Gastrocnemius medialis (tissue), 4 donors: ENCODE results near the gene MRPL33.

Experiments
- POLR2A ChIP-seq, 2 donors: fragments of 450-650 bp; IDR thresholded peaks; one replicate each; pipeline ENCODE4 v1.6.1; 2017; ENCODE audit warnings: antibody characterized with exemption in 2 of 2, mild to moderate bottlenecking in 2 of 2, moderate library complexity in 2 of 2
- TF ChIP-seq, protein P1 (sequence below), 5 experiments: fragments of 450-650 bp in 3 of 5; fragments of 200-600 bp in 2 of 5; sonication (generic) in 2 of 5; IDR thresholded peaks in 4 of 5; conservative IDR thresholded peaks in 1 of 5; 1 replicate in 4 of 5; 2 replicates in 1 of 5; pipeline ENCODE4 v1.5.1; 2016 to 2019; ENCODE audit warnings: antibody characterized with exemption in 5 of 5, mild to moderate bottlenecking in 3 of 5, moderate library complexity in 3 of 5

DNA sequence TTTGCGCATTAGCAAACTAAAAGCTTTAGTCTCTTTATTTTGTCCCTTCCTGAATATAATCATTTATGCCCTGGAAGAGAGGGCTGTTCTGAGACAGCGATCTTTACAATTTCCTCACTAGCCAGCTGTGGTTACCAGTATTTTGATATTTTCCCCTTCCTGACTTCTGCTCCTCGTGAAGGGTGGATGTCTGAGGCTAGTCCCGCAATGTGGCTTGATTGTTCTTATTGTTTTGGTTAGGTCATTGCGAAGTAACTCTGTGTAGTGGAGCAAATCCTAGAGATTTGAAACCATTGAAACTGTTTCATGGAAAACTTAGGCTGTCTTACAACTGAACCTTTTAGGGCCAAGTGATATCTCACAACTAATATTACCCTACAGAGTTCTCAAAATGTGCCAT lies 2.4 kb downstream of the MRPL33 start:
- TF ChIP-seq, protein P1, sequence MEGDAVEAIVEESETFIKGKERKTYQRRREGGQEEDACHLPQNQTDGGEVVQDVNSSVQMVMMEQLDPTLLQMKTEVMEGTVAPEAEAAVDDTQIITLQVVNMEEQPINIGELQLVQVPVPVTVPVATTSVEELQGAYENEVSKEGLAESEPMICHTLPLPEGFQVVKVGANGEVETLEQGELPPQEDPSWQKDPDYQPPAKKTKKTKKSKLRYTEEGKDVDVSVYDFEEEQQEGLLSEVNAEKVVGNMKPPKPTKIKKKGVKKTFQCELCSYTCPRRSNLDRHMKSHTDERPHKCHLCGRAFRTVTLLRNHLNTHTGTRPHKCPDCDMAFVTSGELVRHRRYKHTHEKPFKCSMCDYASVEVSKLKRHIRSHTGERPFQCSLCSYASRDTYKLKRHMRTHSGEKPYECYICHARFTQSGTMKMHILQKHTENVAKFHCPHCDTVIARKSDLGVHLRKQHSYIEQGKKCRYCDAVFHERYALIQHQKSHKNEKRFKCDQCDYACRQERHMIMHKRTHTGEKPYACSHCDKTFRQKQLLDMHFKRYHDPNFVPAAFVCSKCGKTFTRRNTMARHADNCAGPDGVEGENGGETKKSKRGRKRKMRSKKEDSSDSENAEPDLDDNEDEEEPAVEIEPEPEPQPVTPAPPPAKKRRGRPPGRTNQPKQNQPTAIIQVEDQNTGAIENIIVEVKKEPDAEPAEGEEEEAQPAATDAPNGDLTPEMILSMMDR (IDR thresholded peaks at IDR 0.05 in 4 of 5, conservative IDR thresholded peaks at IDR 0.05 in 1 of 5), result no peak
- TF ChIP-seq POLR2A (IDR thresholded peaks at IDR 0.05), result no peak
